ENCODE measurements around the gene MCRIP1.
A peak's percentile ranks its signal among the peaks of the same experiment; 100 is the strongest.

Gene MCRIP1

GRCh38 chr17:81837641-81838040 is 4.5 kb upstream of the MCRIP1 start:
- no peak overlapping the region for H3K27ac Mint-ChIP-seq
- H3K36me3 Mint-ChIP-seq = peaks cover 18% of the 10 kb centered on the region
- H3K9me3 Mint-ChIP-seq = no peaks in the 10 kb centered on the region
- ATAC-seq = no peak
- DNase-seq (ENCODE audit: low spot score in 2 of 2) = no peak
- H3K4me3 Mint-ChIP-seq = no peak overlapping the region
- H3K4me1 Mint-ChIP-seq = peaks cover under 1% of the 10 kb centered on the region

- ATAC-seq = no peak
- Mint-ChIP-seq H3K4me1 (peaks cover 16% of the 10 kb centered on the region), H3K4me3 (peak within 1 kb of the TSS; percentile 98)
These were observed 1.8 kb upstream of the MCRIP1 start, which contains the start of gene PPP1R27 for GRCh38 chr17:81834831-81835267. Gene PPP1R27 (minus strand): TSS chr17:81835050. CDS start chr17:81834953, 97 bp downstream.

DNA sequence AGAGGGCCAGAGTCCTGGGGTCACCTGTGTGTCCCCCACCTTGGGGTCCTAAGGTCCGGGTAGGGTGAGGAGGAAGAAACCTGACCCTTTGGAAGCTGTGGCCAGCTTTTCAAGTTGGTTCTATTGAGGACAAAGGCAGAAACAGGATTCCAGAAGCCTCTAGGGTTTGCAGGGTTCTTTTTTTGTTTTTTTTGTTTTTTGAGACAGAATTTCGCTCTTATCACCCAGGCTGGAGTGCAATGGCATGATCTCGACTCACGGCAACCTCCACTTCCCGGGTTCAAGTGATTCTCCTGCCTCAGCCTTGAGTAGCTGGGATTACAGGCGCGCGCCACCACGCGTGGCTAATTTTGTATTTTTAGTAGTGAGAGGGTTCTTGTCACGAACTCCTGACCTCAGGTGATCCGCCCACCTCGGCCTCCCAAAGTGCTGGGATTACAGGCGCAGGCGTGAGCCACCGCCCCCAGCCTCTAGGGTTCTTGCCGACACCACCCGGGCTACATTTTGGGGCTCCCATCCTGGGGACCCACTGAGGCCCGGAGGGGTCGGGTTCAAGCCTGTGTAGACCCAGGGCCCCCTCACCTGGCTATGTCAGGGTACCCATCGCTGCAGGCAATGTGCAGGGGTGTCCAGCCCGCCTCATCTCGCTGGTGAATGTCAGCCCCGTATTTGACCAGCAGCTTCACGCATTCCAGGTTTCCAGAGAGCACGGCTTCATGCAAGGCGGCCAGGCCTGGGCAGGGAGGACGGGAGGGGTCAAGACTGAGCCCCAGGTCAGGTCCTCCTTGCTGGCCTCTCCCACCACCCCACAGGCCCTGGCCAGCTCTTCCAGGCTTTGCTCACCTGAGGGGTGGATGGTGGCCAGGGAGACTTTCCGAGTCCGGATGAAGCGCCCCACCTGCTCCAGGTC is 1.1 kb upstream of the MCRIP1 start:
- H3K27ac Mint-ChIP-seq = peak overlapping the region; percentile 84
- peaks cover 17% of the 10 kb centered on the region for H3K36me3 Mint-ChIP-seq
- H3K4me3 Mint-ChIP-seq = peak overlapping the region; percentile 98
- ATAC-seq (no peak), DNase-seq (ENCODE audit: low spot score in 2 of 2) (no peak)
- H3K4me1 Mint-ChIP-seq = peaks cover 22% of the 10 kb centered on the region
- no peaks in the 10 kb centered on the region for H3K9me3 Mint-ChIP-seq

More at GRCh38 chr17:81834831-81835267, 1.8 kb upstream of the MCRIP1 start, which contains the start of gene PPP1R27:
- no peak for DNase-seq (ENCODE audit: low spot score in 2 of 2)
- Mint-ChIP-seq H3K9me3 (no peaks in the 10 kb centered on the region), H3K27ac (peak within 1 kb of the TSS; percentile 84), H3K36me3 (peaks cover 17% of the 10 kb centered on the region)

GRCh38 chr17:81832608-81833159 is 407 bp downstream of the MCRIP1 start:
- Mint-ChIP-seq H3K9me3 (no peaks in the 10 kb centered on the region), H3K27ac (peak overlapping the region; percentile 97), H3K4me1 (peaks cover 28% of the 10 kb centered on the region), H3K4me3 (peak overlapping the region; percentile 98), H3K36me3 (peaks cover 17% of the 10 kb centered on the region)
- ATAC-seq = peak; percentile 69
- no peak for DNase-seq (ENCODE audit: low spot score in 2 of 2)

DNA sequence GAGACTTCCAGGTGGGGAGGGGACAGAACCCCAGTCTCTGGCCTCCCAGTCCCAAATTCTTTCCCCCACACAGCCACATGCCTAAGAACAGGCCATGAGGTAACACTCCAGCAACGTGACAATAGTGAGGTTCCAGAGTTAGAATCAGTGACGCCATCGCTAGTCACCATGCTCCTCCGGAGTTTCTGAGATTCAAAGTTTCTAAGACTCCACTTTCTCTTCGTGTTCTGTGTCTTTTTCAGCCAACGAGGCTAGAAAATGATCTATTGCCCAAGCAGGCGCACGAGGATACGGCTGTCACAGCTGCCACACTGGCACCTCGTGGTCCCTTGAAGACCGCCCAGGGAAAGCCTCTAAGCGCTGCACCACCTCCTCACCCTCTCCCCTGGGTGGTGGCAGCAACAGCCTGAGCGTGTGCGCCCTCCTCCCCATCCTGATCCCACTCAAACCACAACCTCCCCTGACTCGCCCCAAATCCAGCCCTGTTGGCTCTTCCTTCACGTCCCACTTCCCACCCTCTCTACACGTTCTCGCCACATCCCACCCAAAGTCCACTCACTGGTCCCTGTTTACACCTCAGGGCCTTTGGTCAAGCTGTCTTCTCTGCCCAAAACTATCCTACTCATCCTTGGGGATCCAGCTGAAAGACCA is 1.0 kb downstream of the MCRIP1 start:
- Mint-ChIP-seq H3K4me3 (peak overlapping the region; percentile 98), H3K36me3 (peaks cover 17% of the 10 kb centered on the region), H3K9me3 (no peaks in the 10 kb centered on the region), H3K4me1 (peaks cover 28% of the 10 kb centered on the region), H3K27ac (peak overlapping the region; percentile 97)
- DNase-seq (ENCODE audit: low spot score in 2 of 2) = peak; percentile 30 to 82
- ATAC-seq = peak; percentile 66

DNA sequence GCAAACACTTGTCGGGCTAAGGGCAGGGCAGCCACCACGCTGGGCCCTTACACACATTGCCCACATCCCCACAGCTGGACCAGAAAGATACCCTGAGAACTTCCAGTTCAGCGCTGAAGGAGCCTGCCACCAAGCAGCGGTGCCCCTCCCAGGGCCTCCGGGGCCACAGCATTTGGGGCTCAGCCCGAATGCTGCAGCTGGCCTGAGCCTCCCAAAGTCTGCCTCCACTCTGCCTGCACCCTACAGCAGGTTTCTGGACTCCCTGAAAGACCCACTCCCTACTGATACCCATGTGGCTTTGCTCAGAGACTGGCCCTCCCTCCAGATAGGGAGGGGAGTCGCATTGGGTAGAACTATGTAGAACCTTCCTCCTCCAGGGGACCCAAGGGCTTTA is 1.5 kb downstream of the MCRIP1 start:
- Mint-ChIP-seq H3K4me1 (peaks cover 28% of the 10 kb centered on the region), H3K9me3 (no peaks in the 10 kb centered on the region), H3K4me3 (peak overlapping the region; percentile 98), H3K27ac (peak overlapping the region; percentile 97), H3K36me3 (peaks cover 17% of the 10 kb centered on the region)
- ATAC-seq (peak; percentile 2), DNase-seq (ENCODE audit: low spot score in 2 of 2) (peak in 1 of 2 donors; percentile 68)

DNA sequence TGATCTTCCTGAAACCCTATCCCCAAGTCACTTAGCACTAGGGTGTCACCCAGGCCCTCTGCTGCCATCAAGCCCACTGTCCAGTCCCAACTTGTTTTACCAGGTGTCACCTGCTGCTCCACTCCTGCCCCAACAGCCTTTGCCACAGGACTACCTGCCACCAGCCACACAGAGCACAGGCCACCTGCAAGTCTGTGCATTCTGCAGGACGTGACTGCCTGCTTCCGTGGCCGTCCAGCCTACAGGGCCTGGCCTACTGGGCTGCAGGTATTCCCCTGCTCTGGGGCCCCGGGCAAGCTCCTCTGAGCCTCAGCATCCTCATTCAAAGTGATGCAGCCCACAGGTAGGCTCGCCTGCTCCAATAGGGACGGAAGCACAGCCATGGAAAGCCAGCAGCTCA is 3.2 kb downstream of the MCRIP1 start:
- Mint-ChIP-seq H3K4me1 (peaks cover 35% of the 10 kb centered on the region), H3K27ac (no peak overlapping the region)

DNA sequence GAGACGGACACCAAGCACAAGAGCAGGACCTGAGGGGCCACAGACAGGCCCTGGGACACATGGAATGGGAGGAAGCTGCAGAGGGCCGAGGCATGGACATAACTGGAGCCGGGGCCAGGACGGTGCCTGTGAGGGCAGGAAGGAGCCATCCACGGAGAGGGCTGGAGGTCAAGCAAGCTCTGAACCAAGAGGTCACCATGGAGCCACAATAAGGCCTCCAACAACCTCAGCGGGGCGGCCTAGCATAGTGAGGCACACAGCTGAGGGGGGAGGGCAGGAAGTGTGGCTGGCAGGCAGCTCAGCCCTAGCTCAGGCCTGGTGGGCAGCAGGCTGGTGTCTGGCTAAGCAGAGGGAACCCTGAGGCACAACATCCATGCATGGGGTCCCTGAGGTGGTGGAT is 4.4 kb downstream of the MCRIP1 start:
- Mint-ChIP-seq H3K9me3 (no peaks in the 10 kb centered on the region), H3K36me3 (peaks cover 17% of the 10 kb centered on the region), H3K4me1 (peaks cover 35% of the 10 kb centered on the region), H3K4me3 (no peak overlapping the region), H3K27ac (peak overlapping the region; percentile 54)
- ATAC-seq (no peak), DNase-seq (ENCODE audit: low spot score in 2 of 2) (no peak)

More for the DNA sequence above, 3.2 kb downstream of the MCRIP1 start:
- H3K4me3 Mint-ChIP-seq = peak overlapping the region; percentile 98
- ATAC-seq (no peak), DNase-seq (ENCODE audit: low spot score in 2 of 2) (no peak)
- H3K36me3 Mint-ChIP-seq = peaks cover 21% of the 10 kb centered on the region
- H3K9me3 Mint-ChIP-seq = no peaks in the 10 kb centered on the region

- Mint-ChIP-seq H3K4me1 (peaks cover 30% of the 10 kb centered on the region), H3K36me3 (peaks cover 4% of the 10 kb centered on the region)
- ATAC-seq = no peak
These were observed 7.1 kb downstream of the MCRIP1 start for GRCh38 chr17:81825841-81826466.

GRCh38 chr17:81824595-81824994 is 8.5 kb downstream of the MCRIP1 start:
- Mint-ChIP-seq H3K4me3 (no peak overlapping the region), H3K36me3 (peaks cover 4% of the 10 kb centered on the region), H3K27ac (no peak overlapping the region), H3K4me1 (peaks cover 25% of the 10 kb centered on the region), H3K9me3 (no peaks in the 10 kb centered on the region)
- no peak for DNase-seq (ENCODE audit: low spot score in 2 of 2)
- no peak for ATAC-seq

More at GRCh38 chr17:81825841-81826466, 7.1 kb downstream of the MCRIP1 start:
- H3K4me3 Mint-ChIP-seq = no peak overlapping the region
- DNase-seq (ENCODE audit: low spot score in 2 of 2) = no peak
- H3K9me3 Mint-ChIP-seq = no peaks in the 10 kb centered on the region
- peak overlapping the region; percentile 66 for H3K27ac Mint-ChIP-seq

GRCh38 chr17:81823820-81824550 is 9.1 kb downstream of the MCRIP1 start:
- DNase-seq (ENCODE audit: low spot score in 2 of 2) (no peak), ATAC-seq (no peak)
- peaks cover 22% of the 10 kb centered on the region for H3K4me1 Mint-ChIP-seq
- H3K9me3 Mint-ChIP-seq = no peaks in the 10 kb centered on the region
- no peak overlapping the region for H3K27ac Mint-ChIP-seq
- no peak overlapping the region for H3K4me3 Mint-ChIP-seq
- peaks cover 4% of the 10 kb centered on the region for H3K36me3 Mint-ChIP-seq

DNA sequence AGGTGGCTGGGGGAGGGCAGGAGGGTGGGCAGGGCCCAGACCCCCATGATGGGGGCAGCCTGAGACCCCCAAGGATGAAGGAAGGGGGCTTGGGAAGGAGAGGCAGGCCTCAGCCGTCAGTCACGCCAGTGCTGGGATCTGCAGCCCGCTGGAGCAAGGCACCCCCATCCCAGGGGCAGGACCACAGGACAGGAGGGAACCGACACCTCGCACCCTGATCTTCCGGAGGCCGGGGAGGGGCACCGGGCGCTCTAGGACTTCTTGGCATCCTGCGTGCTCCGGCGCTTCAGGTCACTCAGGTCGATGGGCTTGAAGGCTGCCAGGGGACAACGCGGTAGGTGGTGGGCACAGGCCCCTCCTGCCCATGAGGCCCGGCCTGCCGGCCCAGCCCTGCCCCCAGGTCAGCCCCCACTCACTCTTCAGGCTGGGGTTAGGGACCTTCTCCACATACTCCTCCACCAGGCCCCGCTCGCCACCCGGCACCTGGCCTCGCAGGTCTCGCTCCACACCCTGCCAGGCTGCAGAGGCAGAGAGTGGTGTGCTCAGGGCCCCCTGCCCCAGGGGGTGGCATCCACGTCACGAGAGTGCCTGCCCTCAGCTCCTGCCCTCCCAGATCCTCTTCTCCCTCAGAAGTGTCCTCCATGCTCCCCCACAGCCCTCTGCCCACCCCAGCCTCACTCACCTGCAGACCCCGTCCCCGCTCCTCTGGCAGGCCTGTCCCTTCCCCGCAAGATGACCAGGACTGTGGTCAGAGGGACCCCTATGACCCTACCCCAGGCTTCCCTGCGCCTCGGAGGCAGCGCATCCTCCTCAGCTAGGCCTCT is 9.9 kb downstream of the MCRIP1 start:
- no peak overlapping the region for H3K4me3 Mint-ChIP-seq
- H3K4me1 Mint-ChIP-seq = peaks cover 16% of the 10 kb centered on the region
- DNase-seq (ENCODE audit: low spot score in 2 of 2) = no peak
- no peak for ATAC-seq
- peaks cover 4% of the 10 kb centered on the region for H3K36me3 Mint-ChIP-seq
- H3K9me3 Mint-ChIP-seq = no peaks in the 10 kb centered on the region
- no peak overlapping the region for H3K27ac Mint-ChIP-seq

DNA sequence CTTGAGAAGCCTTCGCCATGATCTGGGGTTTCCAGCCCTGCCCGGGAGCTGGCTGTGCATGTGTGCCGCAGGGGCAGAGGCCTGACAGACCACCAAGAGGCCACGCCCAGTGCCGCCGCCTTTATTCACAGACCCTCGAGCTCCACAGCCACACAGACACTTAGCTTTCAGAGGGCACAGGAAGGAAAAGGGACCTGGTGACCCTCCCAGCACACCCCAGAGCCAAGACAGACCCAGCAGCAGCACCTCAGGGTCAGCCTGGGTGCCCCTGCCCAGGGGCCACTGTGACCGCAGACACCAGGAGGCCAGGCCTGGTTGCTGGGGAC is 10.8 kb downstream of the MCRIP1 start:
- H3K36me3 Mint-ChIP-seq = peaks cover 4% of the 10 kb centered on the region
- peak overlapping the region; percentile 60 for H3K27ac Mint-ChIP-seq

More for the DNA sequence above, 10.8 kb downstream of the MCRIP1 start:
- Mint-ChIP-seq H3K4me3 (no peak overlapping the region), H3K4me1 (peaks cover 22% of the 10 kb centered on the region), H3K9me3 (no peaks in the 10 kb centered on the region)
- DNase-seq (ENCODE audit: low spot score in 2 of 2) (no peak), ATAC-seq (no peak)
